Heart left ventricle (tissue), 16 donors: ENCODE measurements around the gene CFAP65. TPM values are rescaled to one million over a fixed set of nuclear protein-coding genes. Genes with fewer than 3 reads are reported as not detected.

Source experiments
- ATAC-seq, 4 donors: fragments of 200-7000 bp; cut with Tn5 transposase; one replicate each; pipeline ENCODE4 v1.9.1; 2020 to 2022; ENCODE audit warnings: moderate library complexity in 4 of 4, mild to moderate bottlenecking in 3 of 4, moderate number of reproducible peaks in 1 of 4
- DNase-seq, 5 donors: peaks; one replicate each; pipeline ENCODE4 v3.0.0-alpha.2; 2020
- H3K27ac ChIP-seq, 12 donors: fragments of 200-600 bp; sonication (generic) in 4 of 12; one replicate each; pipeline versions ENCODE4 v1.5.0 to v1.8.0; 2016 to 2022; ENCODE audit warnings: mild to moderate bottlenecking in 2 of 12
- H3K27me3 ChIP-seq, 9 donors: fragments of 200-600 bp; sonication (generic) in 2 of 9; one replicate each; pipeline versions ENCODE4 v1.5.1 to v1.8.0; 2016 to 2022; ENCODE audit warnings: mild to moderate bottlenecking in 3 of 9
- H3K36me3 ChIP-seq, 9 donors: fragments of 200-600 bp; sonication (generic) in 2 of 9; one replicate each; pipeline versions ENCODE4 v1.5.0 to v1.8.0; 2018 to 2022; ENCODE audit warnings: mild to moderate bottlenecking in 2 of 9
- H3K4me1 ChIP-seq, 12 donors: fragments of 200-600 bp; sonication (generic) in 4 of 12; one replicate each; pipeline versions ENCODE4 v1.5.0 to v1.8.0; 2016 to 2022; ENCODE audit warnings: mild to moderate bottlenecking in 3 of 12
- H3K4me3 ChIP-seq, 12 donors: fragments of 200-600 bp; sonication (generic) in 4 of 12; one replicate each; pipeline versions ENCODE4 v1.5.0 to v1.8.0; 2017 to 2022; ENCODE audit warnings: mild to moderate bottlenecking in 9 of 12, moderate library complexity in 4 of 12
- H3K9me3 ChIP-seq, 12 donors: fragments of 200-600 bp; sonication (generic) in 4 of 12; one replicate each; pipeline versions ENCODE4 v1.5.0 to v1.8.0; 2016 to 2022; ENCODE audit warnings: mild to moderate bottlenecking in 1 of 12
- POLR2A ChIP-seq, 2 donors: fragments of 450-650 bp; IDR thresholded peaks; one replicate each; pipeline ENCODE4 v1.6.1; 2017; ENCODE audit warnings: antibody characterized with exemption in 2 of 2, mild to moderate bottlenecking in 2 of 2, moderate library complexity in 2 of 2
- WGBS, 4 donors: extraction: QIAGEN DNeasy Blood & Tissue Kit in 2 of 4; methylation state at CpG; one replicate each; pipeline versions ENCODE4 v1.1.5 to v1.1.7; 2013 to 2018; 5-methylcytosine and 5-hydroxymethylcytosine counted together
- intact Hi-C, 10 donors: fragments of 100-400 bp; cut with DNase I; formaldehyde crosslinking; loops; one replicate each; pipeline versions ENCODE4 v1.11.1 to v1.14.2; 2022
- polyA plus RNA-seq, 2 donors: library from polyadenylated mRNA; stranded (reverse); fragments of 200-250 nt; gene quantifications; one replicate each; pipeline ENCODE4 v1.2.3, GENCODE V29; 2013
- total RNA-seq, 9 donors: library from RNA; depleted of rRNA in 2 of 9; stranded (reverse); fragments of >200 nt in 2 of 9; fragmentation: NEBNext Ultra II Directional in 3 of 9; extraction: Animal tissue kit (Norgen Biotek cat#: 25700) in 3 of 9; gene quantifications; one replicate each; pipeline versions ENCODE4 v1.1.0 to v1.2.4, GENCODE V29; 2016 to 2023
- TF ChIP-seq, protein P1 (sequence below), 12 donors: fragments of 200-600 bp; sonication (generic) in 4 of 12; IDR thresholded peaks; one replicate each; pipeline versions ENCODE4 v1.5.0 to v1.8.0; 2018 to 2022; ENCODE audit warnings: antibody characterized with exemption in 12 of 12, mild to moderate bottlenecking in 5 of 12
- donor health status: ischemic (EF 13 %, LVEDD 7.1; RV severe dilation, severe dysfunction).
- donor health status: healthy with polysubstance abuse.
- donor health status: DM: no; HTN: yes; CAD: no.
- donor health status: DM: no; HTN: no; CAD: no.
- donor health status: ischemic (EF 25% LVEDD 6.9; RV normal size, moderate dysfunction).
- donor health status: ischemic (EF 25% LVEDD 5.7; RV mildly dilated, moderate dysfunction).
- donor health status: healthy.
- donor health status: DM: yes; HTN: yes; CAD: no.
- donor health status: ischemic (EF 35%, LVEDD 5.7; RV mildly dilated, moderate dysfunction).
- donor health status: nonischemic (EF 11% LVEDD 7.7; RV severe dilation, severe dysfunction).
- donor health status: DM: yes; HTN: yes; CAD: no.
- donor health status: PGD.
- donor health status: ischemic (EF 29% LVEDD 5.4; RV normal size, mild dysfunction).
- donor health status: nonischemic (EF 23%, LVEDD 6.1; RV moderate dilation, normal function).

The CFAP65 gene
- total and polyA plus RNA-seq, 11 donors, result 0.04 TPM; not detected in 10

DNA sequence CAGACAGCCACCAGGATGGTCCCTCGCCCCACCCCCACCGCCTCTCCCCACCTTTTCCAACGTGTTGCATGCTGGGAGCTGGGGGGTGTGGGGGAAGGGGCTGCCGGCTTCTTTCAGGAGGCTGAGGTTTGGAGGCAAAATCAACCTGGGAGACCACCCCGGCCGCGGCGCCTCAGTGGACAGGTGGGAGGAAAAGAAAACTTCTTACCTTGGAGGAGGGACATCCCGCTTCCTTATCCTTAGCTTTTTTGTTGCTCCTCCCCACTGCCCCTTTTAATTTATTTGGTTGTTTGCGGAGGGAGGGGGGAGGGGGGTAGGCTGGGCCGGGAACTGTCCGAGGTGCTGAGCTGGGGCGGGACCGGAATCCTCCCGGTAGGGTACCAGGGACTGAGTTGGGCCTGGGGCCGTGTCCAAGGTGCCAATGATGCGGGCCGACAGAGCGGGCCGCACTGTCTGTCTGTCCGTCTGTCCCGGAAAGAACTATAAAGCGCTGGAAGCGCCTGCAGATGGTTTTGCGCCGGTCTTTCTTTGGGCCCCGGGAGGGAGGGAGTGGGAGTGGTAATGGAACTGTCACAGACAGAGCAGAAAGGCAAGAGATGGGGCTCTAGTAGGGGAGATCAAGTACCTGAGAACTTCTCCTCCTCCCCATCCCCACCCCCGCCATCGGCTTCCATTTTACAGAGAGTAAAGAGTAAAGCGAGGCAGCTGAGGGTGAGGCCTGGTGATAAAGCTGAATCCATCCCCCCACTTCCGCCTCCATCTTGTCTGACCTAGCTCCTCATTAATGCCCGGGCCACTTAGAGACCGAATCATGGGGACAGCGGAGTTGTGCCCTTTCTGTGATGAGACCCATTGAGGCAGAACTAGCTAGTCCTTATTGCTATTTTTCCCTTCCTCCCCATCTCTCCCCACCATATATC lies 79.4 kb downstream of the CFAP65 start:
- 10 to 14% (median 12%) methylated on average over 32 to 34 of the region's 34 CpGs for WGBS, 4 donors
- no peak for TF ChIP-seq POLR2A (IDR thresholded peaks at IDR 0.05)
- TF ChIP-seq, protein P1, sequence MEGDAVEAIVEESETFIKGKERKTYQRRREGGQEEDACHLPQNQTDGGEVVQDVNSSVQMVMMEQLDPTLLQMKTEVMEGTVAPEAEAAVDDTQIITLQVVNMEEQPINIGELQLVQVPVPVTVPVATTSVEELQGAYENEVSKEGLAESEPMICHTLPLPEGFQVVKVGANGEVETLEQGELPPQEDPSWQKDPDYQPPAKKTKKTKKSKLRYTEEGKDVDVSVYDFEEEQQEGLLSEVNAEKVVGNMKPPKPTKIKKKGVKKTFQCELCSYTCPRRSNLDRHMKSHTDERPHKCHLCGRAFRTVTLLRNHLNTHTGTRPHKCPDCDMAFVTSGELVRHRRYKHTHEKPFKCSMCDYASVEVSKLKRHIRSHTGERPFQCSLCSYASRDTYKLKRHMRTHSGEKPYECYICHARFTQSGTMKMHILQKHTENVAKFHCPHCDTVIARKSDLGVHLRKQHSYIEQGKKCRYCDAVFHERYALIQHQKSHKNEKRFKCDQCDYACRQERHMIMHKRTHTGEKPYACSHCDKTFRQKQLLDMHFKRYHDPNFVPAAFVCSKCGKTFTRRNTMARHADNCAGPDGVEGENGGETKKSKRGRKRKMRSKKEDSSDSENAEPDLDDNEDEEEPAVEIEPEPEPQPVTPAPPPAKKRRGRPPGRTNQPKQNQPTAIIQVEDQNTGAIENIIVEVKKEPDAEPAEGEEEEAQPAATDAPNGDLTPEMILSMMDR (IDR thresholded peaks at IDR 0.05), result no peak
- H3K4me1 ChIP-seq, result peaks cover 0 to 20% (median 3%) of the 10 kb centered on the region in 12 donors
- H3K27ac ChIP-seq, result no peak overlapping the region
- DNase-seq (no peak), ATAC-seq (no peak)
- intact Hi-C loops, result no loop called here
- H3K9me3 ChIP-seq, result no peaks in the 10 kb centered on the region
- H3K4me3 ChIP-seq, result no peak overlapping the region
- no peaks in the 10 kb centered on the region for H3K36me3 ChIP-seq
- H3K27me3 ChIP-seq, result peaks cover 44 to 95% (median 79%) of the 10 kb centered on the region in 9 donors

DNA sequence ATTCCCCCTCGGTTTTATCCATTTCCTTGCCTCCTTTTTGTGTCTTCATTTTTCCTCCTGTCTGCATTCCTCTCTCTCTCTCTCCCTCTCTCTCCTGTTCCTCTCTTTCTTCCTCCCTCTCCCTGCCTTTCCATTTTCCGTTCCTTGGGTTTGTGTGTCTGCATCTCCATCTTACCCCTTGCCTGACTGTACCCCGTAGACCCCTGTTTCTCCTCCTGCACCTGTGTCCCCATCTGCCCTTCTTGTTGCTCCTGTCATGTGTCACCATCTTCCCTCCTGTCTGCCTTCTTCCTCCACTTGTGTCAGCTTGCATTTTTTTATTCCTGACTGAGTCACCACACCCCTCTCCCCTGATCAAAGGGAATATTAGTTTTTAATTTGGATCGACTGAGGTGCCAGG lies 80.1 kb downstream of the CFAP65 start:
- intact Hi-C loops, result no loop called here
- TF ChIP-seq, protein P1 (IDR thresholded peaks at IDR 0.05), result no peak
- TF ChIP-seq POLR2A (IDR thresholded peaks at IDR 0.05), result no peak
- no peak for DNase-seq
- peaks cover 44 to 93% (median 79%) of the 10 kb centered on the region in 9 donors for H3K27me3 ChIP-seq
- H3K36me3 ChIP-seq, result no peaks in the 10 kb centered on the region
- H3K9me3 ChIP-seq, result no peaks in the 10 kb centered on the region
- H3K27ac ChIP-seq, result no peak overlapping the region
- H3K4me3 ChIP-seq, result no peak overlapping the region
- no peak for ATAC-seq
- H3K4me1 ChIP-seq, result peaks cover 0 to 20% (median 3%) of the 10 kb centered on the region in 12 donors
- WGBS, 4 donors, result 5 to 11% (median 9%) methylated on average over 4 of the region's 4 CpGs

GRCh38 chr2:218960309-218961165 lies 80.8 kb downstream of the CFAP65 start:
- ATAC-seq, result no peak
- no peaks in the 10 kb centered on the region for H3K36me3 ChIP-seq
- H3K27ac ChIP-seq, result no peak overlapping the region
- intact Hi-C loops, result no loop called here
- peaks cover 0 to 20% (median 3%) of the 10 kb centered on the region in 12 donors for H3K4me1 ChIP-seq
- DNase-seq, result no peak
- H3K27me3 ChIP-seq, result peaks cover 44 to 99% (median 74%) of the 10 kb centered on the region in 9 donors
- WGBS, 4 donors, result 3 to 5% (median 4%) methylated on average over 24 to 87 of the region's 87 CpGs
- H3K9me3 ChIP-seq, result no peaks in the 10 kb centered on the region
- peak overlapping the region in 1 of 12 donors; percentile 51 for H3K4me3 ChIP-seq
- no peak for TF ChIP-seq POLR2A (IDR thresholded peaks at IDR 0.05)
- TF ChIP-seq, protein P1 (IDR thresholded peaks at IDR 0.05), result no peak
